Middle frontal gyrus (tissue), 1 donor: Measurements from ENCODE around the gene SEC31B.
A peak's percentile ranks its signal among the peaks of the same experiment; 100 is the strongest.

Source experiments
- DNase-seq: peaks from one replicate; pipeline ENCODE4 v3.0.0-alpha.2; 2015; ENCODE audit warnings: low spot score; ENCODE audit errors: extremely low spot score

SEC31B gene

GRCh38 chr10:100519311-100520051 is at the start of gene SEC31B:
Gene SEC31B (minus strand): TSS chr10:100519861. CDS start chr10:100516952, 2,909 bp downstream.
- no peak for DNase-seq

GRCh38 chr10:100568912-100569311 is 49.3 kb upstream of the SEC31B start:
- no peak for DNase-seq

GRCh38 chr10:100567826-100568225 is 48.2 kb upstream of the SEC31B start:
- DNase-seq: no peak

GRCh38 chr10:100567249-100567648 is 47.6 kb upstream of the SEC31B start:
- DNase-seq: no peak

GRCh38 chr10:100566561-100566960 is 46.9 kb upstream of the SEC31B start:
- DNase-seq: no peak

DNA sequence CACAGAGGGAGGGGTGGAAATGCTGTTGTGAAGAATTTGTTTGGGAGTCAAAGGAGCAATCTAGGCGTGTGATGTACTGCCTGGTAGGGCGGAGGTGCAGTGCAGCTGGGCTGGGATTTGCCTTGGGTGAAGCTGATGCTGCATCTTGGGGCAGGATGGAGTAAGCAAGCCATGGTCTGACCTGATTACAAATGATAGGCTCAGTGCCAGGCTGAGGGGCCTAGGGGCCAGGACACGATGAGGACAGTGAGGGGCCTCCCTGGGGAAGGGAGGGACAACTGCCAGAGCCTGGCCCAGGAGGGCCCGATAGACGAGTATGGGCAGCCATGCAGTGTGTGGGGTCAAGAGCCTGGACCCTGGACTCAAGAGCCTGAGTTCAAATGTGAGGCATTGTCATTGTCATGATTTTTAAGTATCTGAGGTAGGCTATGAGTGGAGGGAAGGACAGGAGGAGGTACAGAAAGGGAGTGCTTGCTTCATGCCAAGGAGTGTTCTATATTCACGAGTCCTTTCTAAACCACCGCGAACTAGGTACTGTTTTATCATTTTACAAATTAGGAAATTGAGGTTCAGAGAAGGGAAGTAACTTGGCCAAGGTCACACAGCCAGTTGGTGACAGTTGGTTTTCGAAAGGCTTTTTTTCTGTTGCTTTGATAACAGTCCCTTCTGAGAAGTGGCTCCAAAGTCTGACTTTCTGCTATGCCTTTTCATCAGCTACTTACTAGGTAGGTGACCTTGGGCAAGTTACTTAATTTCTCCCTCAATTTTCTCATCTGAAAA is 45.7 kb upstream of the SEC31B start:
- no peak for DNase-seq

- peak; percentile 60 for DNase-seq
These were observed 42.5 kb upstream of the SEC31B start for GRCh38 chr10:100562008-100562672.

DNA sequence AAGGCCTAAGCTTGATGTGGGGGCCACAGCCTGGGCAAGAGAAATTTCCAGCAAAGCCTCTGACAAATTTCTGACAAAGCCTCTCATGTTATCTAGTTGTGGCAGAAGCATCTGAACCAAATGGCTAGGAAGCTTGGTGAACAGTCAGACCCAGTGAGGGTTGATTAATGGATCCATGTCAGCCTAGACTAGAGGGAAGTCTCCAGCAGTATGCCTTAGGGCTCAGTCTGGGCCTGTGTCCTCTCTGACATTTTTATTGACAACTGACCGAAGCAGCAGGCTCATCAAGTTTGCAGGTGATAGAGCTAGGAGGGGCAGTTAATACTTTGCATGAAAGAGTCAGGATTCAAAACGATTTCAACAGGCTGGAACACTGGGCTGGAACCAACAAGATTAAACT is 41.3 kb upstream of the SEC31B start:
- DNase-seq: no peak

- DNase-seq: no peak
These were observed 40.6 kb upstream of the SEC31B start for GRCh38 chr10:100560248-100560647.

DNA sequence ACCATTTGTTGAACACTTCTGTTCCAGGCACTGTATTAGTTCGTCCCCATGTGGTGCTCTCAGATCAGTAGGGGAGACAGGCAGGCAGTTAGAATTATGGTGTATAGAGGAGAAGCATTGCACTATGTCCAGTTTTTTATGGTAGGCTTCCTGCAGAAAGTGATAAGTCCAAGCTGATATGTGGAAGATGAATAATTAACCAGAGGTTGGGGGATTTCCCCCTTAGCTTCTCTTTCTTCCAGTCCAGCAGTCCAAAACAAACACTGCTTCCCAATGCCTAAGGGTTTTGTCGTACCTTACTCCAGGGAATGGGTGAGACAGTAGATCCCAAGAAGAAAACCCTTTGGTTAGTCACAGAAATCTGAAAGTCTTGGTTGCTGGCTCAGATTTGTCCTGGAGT is 35.2 kb upstream of the SEC31B start:
- no peak for DNase-seq

DNA sequence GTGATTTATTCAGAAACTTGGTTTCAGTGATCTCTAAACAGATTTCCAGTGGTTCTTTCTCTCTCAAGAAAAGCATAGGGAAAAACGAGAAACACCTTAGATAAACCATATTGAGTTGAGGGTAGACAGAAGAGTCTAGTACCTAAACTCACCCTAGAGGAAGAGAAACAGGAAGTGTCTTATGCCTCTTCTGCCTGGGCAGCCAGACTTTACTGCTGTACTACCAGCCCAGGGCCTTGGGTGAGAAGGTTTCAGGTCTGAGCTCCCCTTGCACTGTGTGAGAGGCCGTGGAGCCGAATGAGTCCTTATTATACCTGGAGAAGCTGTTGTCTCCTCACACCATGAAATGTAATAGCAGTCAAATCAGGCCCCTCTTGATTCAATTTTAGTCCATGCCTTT is 34.3 kb upstream of the SEC31B start:
- no peak for DNase-seq

DNA sequence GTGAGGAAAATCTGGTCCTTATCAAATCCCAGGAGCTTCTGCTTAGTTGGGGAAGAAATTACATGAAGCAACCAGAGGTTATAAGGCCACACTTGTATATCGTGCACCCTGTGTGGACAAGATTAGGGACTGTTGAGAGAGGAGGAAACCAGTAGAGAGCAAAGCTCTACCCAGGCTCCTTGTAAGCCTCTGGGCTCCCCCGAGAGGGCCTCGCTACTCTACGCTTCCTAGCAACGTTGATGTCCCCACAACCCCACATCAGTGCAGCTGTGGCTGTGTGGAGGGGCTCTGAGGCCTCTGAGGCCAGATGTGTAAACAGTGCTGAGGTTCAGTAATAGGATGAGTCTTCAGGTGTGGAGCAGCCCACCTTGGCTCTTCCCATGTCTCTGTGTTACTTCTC is 32.1 kb upstream of the SEC31B start:
- no peak for DNase-seq

DNA sequence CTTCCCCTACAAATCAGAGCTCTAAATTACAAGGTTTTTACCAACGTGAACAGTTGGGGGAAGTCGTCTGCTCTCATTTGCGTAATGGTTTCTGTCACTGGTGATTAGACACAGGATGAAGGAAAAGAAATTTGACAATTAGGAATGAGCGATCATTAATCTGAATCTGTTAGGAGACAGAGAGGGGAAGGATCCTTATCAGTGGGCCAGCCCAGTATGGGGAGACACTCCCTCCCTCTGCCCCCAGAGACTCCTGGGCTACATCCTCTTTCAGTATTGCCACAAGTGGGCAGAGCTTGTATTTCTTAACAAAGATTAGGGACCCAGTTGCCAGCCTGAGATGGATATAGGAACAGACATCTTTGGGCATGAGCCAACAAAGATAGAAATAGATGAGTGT is 31.5 kb upstream of the SEC31B start:
- no peak for DNase-seq

DNA sequence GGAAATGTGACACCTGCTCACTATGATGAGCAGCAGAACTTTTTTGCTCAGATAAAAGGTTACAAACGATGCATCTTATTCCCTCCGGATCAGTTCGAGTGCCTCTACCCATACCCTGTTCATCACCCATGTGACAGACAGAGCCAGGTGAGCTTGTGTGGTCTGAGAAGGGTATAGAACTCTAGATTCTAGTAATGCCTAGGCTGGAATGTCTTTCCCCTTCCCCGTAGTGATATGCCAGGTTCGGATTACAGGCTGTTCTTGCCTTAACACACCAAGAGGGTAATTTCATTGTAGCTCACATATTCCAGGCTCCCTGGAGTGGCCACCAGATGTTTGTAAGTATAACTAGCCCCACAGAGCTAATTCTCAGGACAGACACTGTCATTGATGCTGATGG is 25.3 kb upstream of the SEC31B start:
- DNase-seq: no peak

DNA sequence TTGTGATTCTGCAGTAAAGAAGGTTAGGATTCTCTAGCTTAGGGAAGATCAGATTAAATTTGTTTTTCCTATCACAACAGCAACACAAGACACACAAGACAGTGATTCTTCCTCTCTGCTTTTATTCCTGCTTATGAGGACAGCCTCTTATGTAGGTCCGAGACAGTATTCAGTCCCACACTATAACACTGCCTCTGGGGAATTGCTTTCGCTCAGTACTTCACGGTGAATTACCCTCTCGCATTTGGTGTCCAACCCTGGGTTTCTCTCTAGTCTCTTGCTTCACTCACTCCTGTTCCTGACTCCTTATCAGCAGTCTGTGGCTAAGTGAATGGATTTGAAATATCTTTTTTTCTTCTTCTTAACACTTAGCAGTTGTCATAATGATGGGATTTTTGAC is 17.8 kb upstream of the SEC31B start:
- no peak for DNase-seq

GRCh38 chr10:100535715-100536353 is 16.2 kb upstream of the SEC31B start, which contains the start of gene HIF1AN:
Gene HIF1AN (plus strand): TSS chr10:100535943. CDS start chr10:100535959, 16 bp downstream.
- peak; percentile 88 for DNase-seq

DNA sequence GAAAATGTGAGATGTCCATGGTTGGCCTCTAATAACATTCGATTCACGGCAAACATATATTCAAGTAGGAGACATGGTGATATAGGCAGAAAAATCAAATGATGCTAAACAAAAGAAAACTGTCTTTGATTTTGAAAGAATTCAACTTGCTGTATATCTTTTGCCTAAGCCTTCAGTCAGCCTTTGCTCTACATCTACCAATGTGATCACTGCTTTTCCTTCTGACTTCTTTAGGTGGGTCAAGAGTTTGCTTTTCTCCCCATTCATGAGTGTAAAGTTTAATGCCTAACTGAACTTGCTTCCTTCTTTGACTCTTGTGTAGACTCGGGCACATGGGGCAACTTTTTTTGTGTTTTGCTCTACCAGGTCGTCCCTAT is 15.7 kb upstream of the SEC31B start:
- DNase-seq: no peak

DNA sequence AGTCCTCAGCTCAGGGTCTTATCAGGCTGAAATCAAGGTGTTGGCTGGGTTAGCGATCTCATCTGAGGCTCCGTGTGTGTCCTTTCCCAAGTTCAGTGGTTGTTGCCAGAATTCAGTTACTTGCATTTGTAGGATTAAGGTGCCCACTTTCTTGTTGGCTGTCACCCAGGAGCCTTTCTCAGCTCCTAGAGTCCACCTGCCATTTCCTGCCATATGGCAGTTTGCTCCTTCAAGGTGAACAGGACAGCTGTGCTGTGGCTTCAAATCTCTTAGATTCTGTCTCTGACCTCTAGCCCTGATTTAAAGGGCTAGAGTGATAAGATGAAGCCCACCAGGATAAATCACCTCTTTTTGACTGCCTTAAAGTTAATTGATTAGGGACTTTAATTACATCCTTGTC is 15.1 kb upstream of the SEC31B start:
- DNase-seq: no peak

DNA sequence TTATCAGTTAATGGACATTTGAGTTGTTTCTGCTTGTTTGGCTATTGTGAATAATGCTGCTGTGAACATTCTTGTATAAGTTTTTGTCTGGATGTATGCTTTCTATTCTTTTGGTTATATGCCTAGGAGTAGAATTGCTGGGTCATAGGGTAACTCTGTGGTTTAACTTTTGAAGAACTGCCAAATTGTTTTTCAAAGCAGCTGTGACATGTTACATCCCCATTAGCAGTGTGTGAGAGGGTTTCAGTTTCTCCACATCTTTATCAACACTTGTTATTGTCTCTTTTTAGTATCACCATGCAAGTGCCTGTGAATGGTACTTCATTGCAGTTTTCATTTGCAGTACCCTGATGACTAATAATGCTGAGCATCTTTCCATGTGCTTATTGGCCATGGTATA is 12.1 kb upstream of the SEC31B start:
- no peak for DNase-seq

DNA sequence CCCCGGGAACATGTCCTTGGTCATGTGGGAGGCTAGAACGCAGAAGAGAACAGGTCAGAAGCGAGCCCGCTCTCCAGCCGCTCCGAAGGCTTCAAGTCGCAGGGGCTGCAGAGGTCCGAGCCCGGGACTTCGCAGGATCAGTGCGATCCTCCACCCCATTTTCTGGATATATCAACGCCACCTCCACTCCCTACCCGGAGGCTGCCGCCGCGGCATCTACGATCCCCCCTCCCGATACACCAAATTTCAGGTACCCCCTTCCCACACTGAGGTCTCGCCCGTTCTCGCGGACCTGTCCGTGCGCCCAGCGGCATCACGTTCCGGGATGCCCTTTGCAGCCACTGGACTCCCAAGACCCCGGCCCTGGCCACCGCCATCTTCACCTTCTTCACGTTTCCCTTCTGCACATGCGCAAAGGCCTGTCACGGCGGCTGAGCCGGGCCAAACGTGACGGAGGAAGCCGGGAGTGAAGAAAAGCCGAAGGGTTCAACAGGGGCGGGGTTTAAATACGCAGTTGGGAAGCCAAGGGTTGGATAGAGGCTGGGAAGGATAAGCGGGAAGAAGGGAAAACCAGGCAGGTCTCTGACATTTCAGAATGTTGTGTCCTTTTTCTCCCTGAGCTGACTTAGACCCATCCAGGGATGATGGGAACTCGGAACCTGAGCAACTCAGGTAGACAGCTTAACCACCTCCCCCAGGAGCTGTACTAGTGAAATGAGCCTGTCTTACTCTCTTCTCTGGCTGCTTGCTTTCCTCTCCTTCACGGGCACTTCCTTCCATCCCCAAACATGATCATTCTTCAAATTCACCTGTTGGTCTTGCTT is 10.0 kb upstream of the SEC31B start, which contains the start of gene NDUFB8:
TSS of gene NDUFB8 (minus strand) at position 397 of the 824 bp plus-strand sequence. CDS start at position 377, 20 bp downstream.
- peak; percentile 89 for DNase-seq
